Body of pancreas (tissue), 4 donors: ENCODE data around the gene DNAJC13. TPM values are rescaled to one million over a fixed set of nuclear protein-coding genes. Genes with fewer than 3 reads are reported as not detected.

Source experiments
- ATAC-seq: fragments of 150-250 bp; one replicate; pipeline ENCODE4 v1.9.1; 2016
- DNase-seq, 4 donors: peaks; one replicate each; pipeline ENCODE4 v3.0.0-alpha.2; 2019
- H3K27ac ChIP-seq, 4 donors: fragments of 200-600 bp; sonication (generic); 1 replicate in 3 of 4; 2 replicates in 1 of 4; pipeline versions ENCODE4 v1.5.1 to v1.6.1; 2016 to 2019; ENCODE audit warnings: mild to moderate bottlenecking in 1 of 4, mixed read lengths in 1 of 4, moderate library complexity in 1 of 4
- H3K27me3 ChIP-seq, 2 donors: fragments of 200-600 bp; sonication (generic); one replicate each; pipeline ENCODE4 v1.6.0; 2016; ENCODE audit warnings: mild to moderate bottlenecking in 1 of 2
- H3K36me3 ChIP-seq, 2 donors: fragments of 200-600 bp; sonication (generic); replicated peaks in 1 of 2; 2 replicates each; pipeline ENCODE4 v1.5.1; 2016; ENCODE audit warnings: low read depth in 2 of 2; ENCODE audit not compliant: insufficient read depth in 1 of 2
- H3K4me1 ChIP-seq: fragments of 200-600 bp; sonication (generic); one replicate; pipeline ENCODE4 v1.6.0; 2016
- H3K4me3 ChIP-seq, 2 donors: fragments of 200-600 bp; sonication (generic); 1 replicate in 1 of 2; 2 replicates in 1 of 2; pipeline ENCODE4 v1.5.1; 2016 to 2019
- H3K9me3 ChIP-seq, 3 donors: fragments of 200-600 bp; sonication (generic); 1 replicate in 2 of 3; 2 replicates in 1 of 3; pipeline ENCODE4 v1.5.1; 2016
- POLR2A ChIP-seq, 3 donors: fragments of 450-650 bp; IDR thresholded peaks; one replicate each; pipeline ENCODE4 v1.6.1; 2016; ENCODE audit warnings: antibody characterized with exemption in 3 of 3, mild to moderate bottlenecking in 2 of 3
- WGBS, 2 donors: methylation state at CpG; one replicate each; pipeline ENCODE4 v1.1.5; 2017; 5-methylcytosine and 5-hydroxymethylcytosine counted together
- intact Hi-C: fragments of 100-400 bp; cut with DNase I; formaldehyde crosslinking; loops from one replicate; pipeline ENCODE4 v1.15.1; 2023
- total RNA-seq, 2 donors: library from RNA; depleted of rRNA; stranded (reverse); fragments of >200 nt; gene quantifications; one replicate each; pipeline ENCODE4 v1.1.0, GENCODE V29; 2016
- TF ChIP-seq, protein P1 (sequence below), 7 experiments: fragments of 450-650 bp in 4 of 7; fragments of 200-600 bp in 3 of 7; sonication (generic) in 3 of 7; IDR thresholded peaks; one replicate each; pipeline ENCODE4 v1.5.1; 2016 to 2019; ENCODE audit warnings: antibody characterized with exemption in 7 of 7

DNAJC13 gene
- total RNA-seq, 2 donors from 2014 or later = 21.5 to 36.9 TPM

GRCh38 chr3:132378846-132379245, 38.5 kb upstream of the DNAJC13 start:
- WGBS, 2 donors = 42 to 59% methylated on average over 2 of the region's 2 CpGs
- Histone ChIP-seq H3K4me3 (no peak overlapping the region), H3K9me3 (no peaks in the 10 kb centered on the region), H3K36me3 (no peaks in the 10 kb centered on the region), H3K27ac (no peak overlapping the region), H3K27me3 (no peaks in the 10 kb centered on the region), H3K4me1 (no peaks in the 10 kb centered on the region)
- ATAC-seq (no peak), DNase-seq (no peak)
- no peak for TF ChIP-seq POLR2A (IDR thresholded peaks at IDR 0.05)
- TF ChIP-seq, protein P1, sequence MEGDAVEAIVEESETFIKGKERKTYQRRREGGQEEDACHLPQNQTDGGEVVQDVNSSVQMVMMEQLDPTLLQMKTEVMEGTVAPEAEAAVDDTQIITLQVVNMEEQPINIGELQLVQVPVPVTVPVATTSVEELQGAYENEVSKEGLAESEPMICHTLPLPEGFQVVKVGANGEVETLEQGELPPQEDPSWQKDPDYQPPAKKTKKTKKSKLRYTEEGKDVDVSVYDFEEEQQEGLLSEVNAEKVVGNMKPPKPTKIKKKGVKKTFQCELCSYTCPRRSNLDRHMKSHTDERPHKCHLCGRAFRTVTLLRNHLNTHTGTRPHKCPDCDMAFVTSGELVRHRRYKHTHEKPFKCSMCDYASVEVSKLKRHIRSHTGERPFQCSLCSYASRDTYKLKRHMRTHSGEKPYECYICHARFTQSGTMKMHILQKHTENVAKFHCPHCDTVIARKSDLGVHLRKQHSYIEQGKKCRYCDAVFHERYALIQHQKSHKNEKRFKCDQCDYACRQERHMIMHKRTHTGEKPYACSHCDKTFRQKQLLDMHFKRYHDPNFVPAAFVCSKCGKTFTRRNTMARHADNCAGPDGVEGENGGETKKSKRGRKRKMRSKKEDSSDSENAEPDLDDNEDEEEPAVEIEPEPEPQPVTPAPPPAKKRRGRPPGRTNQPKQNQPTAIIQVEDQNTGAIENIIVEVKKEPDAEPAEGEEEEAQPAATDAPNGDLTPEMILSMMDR (IDR thresholded peaks at IDR 0.05) = no peak
- intact Hi-C loops = no loop called here

DNA sequence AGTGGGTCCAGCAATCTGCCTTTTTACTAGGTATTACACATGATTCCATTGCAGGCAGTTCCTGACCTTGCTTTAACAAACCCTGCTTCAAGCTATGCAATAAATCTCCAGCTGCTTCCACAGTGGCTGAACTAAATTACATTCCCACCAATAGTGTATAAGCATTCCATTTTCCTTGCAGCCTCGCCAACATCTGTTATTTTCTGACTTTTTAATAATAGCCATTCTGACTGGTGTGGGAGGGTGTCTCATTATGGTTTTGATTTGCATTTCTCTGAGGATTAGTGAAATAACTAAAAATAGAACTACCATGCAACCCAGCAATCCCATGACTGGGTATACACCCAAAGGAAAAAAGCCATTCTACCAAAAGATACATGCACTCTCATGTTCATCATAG, 36.4 kb upstream of the DNAJC13 start:
- TF ChIP-seq POLR2A (IDR thresholded peaks at IDR 0.05) = no peak
- TF ChIP-seq, protein P1 (IDR thresholded peaks at IDR 0.05) = no peak
- DNase-seq (no peak), ATAC-seq (no peak)
- Histone ChIP-seq H3K9me3 (no peaks in the 10 kb centered on the region), H3K4me1 (no peaks in the 10 kb centered on the region), H3K27me3 (no peaks in the 10 kb centered on the region), H3K27ac (no peak overlapping the region), H3K36me3 (no peaks in the 10 kb centered on the region), H3K4me3 (no peak overlapping the region)
- 75% methylated on average over 1 of the region's 1 CpG for WGBS, 2 donors
- intact Hi-C loops = no loop called here

GRCh38 chr3:132381348-132381944, 35.9 kb upstream of the DNAJC13 start:
- DNase-seq = no peak
- Histone ChIP-seq H3K4me3 (no peak overlapping the region), H3K9me3 (no peaks in the 10 kb centered on the region), H3K36me3 (no peaks in the 10 kb centered on the region), H3K4me1 (no peaks in the 10 kb centered on the region), H3K27me3 (no peaks in the 10 kb centered on the region), H3K27ac (no peak overlapping the region)
- 86 to 90% methylated on average over 11 to 14 of the region's 14 CpGs for WGBS, 2 donors
- intact Hi-C loops = no loop called here
- no peak for ATAC-seq
- TF ChIP-seq, protein P1 (IDR thresholded peaks at IDR 0.05) = no peak
- TF ChIP-seq POLR2A (IDR thresholded peaks at IDR 0.05) = no peak

DNA sequence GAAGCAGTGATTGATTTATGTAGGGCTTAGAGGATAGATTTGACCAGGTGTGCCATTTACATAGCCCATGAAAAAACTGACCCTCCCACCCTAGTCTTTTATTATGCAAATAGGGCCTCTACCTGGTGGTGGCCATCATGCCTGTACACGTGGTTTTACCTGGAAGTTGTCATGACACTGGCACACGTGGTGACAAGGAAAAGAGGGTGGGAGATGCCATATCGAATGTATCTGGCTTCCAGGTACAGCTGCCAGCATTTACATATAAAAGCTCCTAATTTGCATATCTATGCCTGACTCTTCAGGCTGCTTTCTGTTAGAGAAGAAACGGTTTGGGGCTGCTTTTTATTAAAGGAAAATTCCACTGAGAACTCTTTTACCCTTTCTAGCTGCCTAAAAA, 35.0 kb upstream of the DNAJC13 start:
- no peak for TF ChIP-seq POLR2A (IDR thresholded peaks at IDR 0.05)
- TF ChIP-seq, protein P1 (IDR thresholded peaks at IDR 0.05) = no peak
- Histone ChIP-seq H3K27me3 (no peaks in the 10 kb centered on the region), H3K36me3 (no peaks in the 10 kb centered on the region), H3K9me3 (no peaks in the 10 kb centered on the region), H3K27ac (no peak overlapping the region), H3K4me3 (no peak overlapping the region), H3K4me1 (no peaks in the 10 kb centered on the region)
- DNase-seq = no peak
- intact Hi-C loops = no loop called here
- ATAC-seq = no peak
- WGBS, 2 donors = 60 to 68% methylated on average over 4 of the region's 4 CpGs

DNA sequence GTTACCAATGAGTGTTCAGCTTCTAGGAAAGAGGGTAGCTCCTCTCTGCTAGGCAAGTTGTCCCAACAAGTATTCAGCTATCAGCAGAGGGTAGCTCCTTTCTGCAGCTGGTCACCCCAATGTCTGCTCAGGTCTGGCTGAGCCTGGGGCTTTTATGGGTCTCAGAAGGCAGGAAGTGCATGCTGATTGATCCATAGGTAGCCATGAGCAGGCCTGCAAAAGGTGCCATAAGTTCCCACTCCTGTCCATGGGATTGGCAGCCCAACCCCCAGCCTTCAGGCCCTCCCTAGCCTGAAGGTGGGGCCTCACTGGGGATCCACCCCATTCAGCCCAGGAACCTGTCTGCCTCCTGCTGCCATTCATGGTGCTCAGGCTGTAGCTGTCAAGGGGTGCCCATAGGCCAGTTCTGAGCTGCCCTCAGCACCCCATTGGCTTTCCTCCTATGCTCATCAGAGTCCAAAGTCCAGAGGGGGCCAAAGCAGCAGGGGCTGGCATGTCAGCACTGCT, 34.6 kb upstream of the DNAJC13 start:
- Histone ChIP-seq H3K27me3 (no peaks in the 10 kb centered on the region), H3K4me3 (no peak overlapping the region), H3K4me1 (no peaks in the 10 kb centered on the region), H3K27ac (no peak overlapping the region), H3K36me3 (no peaks in the 10 kb centered on the region), H3K9me3 (no peaks in the 10 kb centered on the region)
- no peak for DNase-seq
- intact Hi-C loops = no loop called here
- ATAC-seq = no peak
- no peak for TF ChIP-seq POLR2A (IDR thresholded peaks at IDR 0.05)
- TF ChIP-seq, protein P1 (IDR thresholded peaks at IDR 0.05) = no peak
